ENCODE data around the gene NIPAL3. TPM values are rescaled to one million over a fixed set of nuclear protein-coding genes. Genes with fewer than 3 reads are reported as not detected.

Gene NIPAL3
- total RNA-seq, 1 donor from 2014 or later = 29.3 TPM

- H3K4me3 Mint-ChIP-seq (ENCODE audit: unreplicated experiment) = no peak overlapping the region
- no peaks in the 10 kb centered on the region for H3K27me3 Mint-ChIP-seq (ENCODE audit: low read depth)
- H3K27ac Mint-ChIP-seq (ENCODE audit: unreplicated experiment) = no peak overlapping the region
- H3K36me3 Mint-ChIP-seq (ENCODE audit: low read depth) = peaks cover 5% of the 10 kb centered on the region
- TF ChIP-seq, protein P1, sequence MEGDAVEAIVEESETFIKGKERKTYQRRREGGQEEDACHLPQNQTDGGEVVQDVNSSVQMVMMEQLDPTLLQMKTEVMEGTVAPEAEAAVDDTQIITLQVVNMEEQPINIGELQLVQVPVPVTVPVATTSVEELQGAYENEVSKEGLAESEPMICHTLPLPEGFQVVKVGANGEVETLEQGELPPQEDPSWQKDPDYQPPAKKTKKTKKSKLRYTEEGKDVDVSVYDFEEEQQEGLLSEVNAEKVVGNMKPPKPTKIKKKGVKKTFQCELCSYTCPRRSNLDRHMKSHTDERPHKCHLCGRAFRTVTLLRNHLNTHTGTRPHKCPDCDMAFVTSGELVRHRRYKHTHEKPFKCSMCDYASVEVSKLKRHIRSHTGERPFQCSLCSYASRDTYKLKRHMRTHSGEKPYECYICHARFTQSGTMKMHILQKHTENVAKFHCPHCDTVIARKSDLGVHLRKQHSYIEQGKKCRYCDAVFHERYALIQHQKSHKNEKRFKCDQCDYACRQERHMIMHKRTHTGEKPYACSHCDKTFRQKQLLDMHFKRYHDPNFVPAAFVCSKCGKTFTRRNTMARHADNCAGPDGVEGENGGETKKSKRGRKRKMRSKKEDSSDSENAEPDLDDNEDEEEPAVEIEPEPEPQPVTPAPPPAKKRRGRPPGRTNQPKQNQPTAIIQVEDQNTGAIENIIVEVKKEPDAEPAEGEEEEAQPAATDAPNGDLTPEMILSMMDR (IDR thresholded peaks at IDR 0.05) = no peak
- peaks cover 11% of the 10 kb centered on the region for H3K4me1 Mint-ChIP-seq (ENCODE audit: low read depth)
- no peak for DNase-seq (ENCODE audit: low spot score)
- no peaks in the 10 kb centered on the region for H3K9me3 Mint-ChIP-seq (ENCODE audit: low read depth)
These were observed 41.9 kb upstream of the NIPAL3 start for GRCh38 chr1:24373710-24374109.

- no peaks in the 10 kb centered on the region for H3K9me3 Mint-ChIP-seq (ENCODE audit: low read depth)
- TF ChIP-seq, protein P1 (IDR thresholded peaks at IDR 0.05) = no peak
- no peaks in the 10 kb centered on the region for H3K27me3 Mint-ChIP-seq (ENCODE audit: low read depth)
- DNase-seq (ENCODE audit: low spot score) = no peak
- H3K4me3 Mint-ChIP-seq (ENCODE audit: unreplicated experiment) = no peak overlapping the region
- peaks cover 11% of the 10 kb centered on the region for H3K4me1 Mint-ChIP-seq (ENCODE audit: low read depth)
- H3K36me3 Mint-ChIP-seq (ENCODE audit: low read depth) = peaks cover 5% of the 10 kb centered on the region
- peak overlapping the region; percentile 72 for H3K27ac Mint-ChIP-seq (ENCODE audit: unreplicated experiment)
These were observed 40.5 kb upstream of the NIPAL3 start for GRCh38 chr1:24374891-24375786.

- no peak for DNase-seq (ENCODE audit: low spot score)
- Mint-ChIP-seq H3K9me3 (ENCODE audit: low read depth) (no peaks in the 10 kb centered on the region), H3K4me3 (ENCODE audit: unreplicated experiment) (no peak overlapping the region), H3K27me3 (ENCODE audit: low read depth) (no peaks in the 10 kb centered on the region), H3K27ac (ENCODE audit: unreplicated experiment) (no peak overlapping the region), H3K36me3 (ENCODE audit: low read depth) (peaks cover 5% of the 10 kb centered on the region), H3K4me1 (ENCODE audit: low read depth) (peaks cover 17% of the 10 kb centered on the region)
- TF ChIP-seq, protein P1 (IDR thresholded peaks at IDR 0.05) = no peak
These were observed 35.8 kb upstream of the NIPAL3 start for GRCh38 chr1:24379733-24380315.

DNA sequence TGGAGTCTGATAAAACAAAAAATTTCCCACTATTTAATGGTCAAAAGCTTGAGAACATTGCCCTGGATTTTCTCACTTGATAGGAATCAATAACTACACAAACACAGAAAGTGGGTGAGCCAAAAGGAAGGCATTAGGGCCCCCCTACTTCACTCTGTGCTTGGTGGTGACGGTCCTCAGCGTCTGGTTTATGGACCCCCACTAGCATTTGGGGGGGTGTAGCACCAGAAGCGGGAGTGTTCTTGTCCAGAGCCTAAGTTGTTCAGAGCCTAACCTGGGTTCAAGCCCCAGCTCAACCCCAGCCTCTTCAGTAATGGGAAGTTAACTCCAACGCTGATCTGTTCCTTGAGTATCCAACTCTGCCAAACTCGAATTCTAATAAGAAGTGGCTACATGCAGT, 35.1 kb upstream of the NIPAL3 start:
- Mint-ChIP-seq H3K27me3 (ENCODE audit: low read depth) (no peaks in the 10 kb centered on the region), H3K9me3 (ENCODE audit: low read depth) (no peaks in the 10 kb centered on the region), H3K27ac (ENCODE audit: unreplicated experiment) (no peak overlapping the region), H3K4me3 (ENCODE audit: unreplicated experiment) (no peak overlapping the region), H3K36me3 (ENCODE audit: low read depth) (peaks cover 5% of the 10 kb centered on the region), H3K4me1 (ENCODE audit: low read depth) (peaks cover 15% of the 10 kb centered on the region)
- DNase-seq (ENCODE audit: low spot score) = no peak
- TF ChIP-seq, protein P1 (IDR thresholded peaks at IDR 0.05) = no peak

DNA sequence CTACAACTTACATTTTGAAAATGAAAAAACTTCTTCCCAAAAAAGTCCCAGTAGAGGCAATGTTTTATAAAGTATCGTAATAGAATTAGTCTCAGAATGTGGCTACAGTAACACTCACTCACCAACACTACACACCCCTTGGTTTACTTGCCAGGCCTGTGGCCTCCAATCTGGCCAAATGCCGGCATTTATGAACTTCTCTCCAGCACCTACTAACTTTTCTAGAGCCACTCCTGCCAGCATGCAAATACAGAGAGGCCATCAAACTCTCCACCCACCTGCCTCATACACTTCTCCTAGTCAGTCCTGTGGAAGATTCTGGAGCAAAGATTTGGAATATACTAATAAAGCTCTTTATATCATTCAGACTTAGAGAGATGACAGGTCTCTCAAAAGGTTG, 34.3 kb upstream of the NIPAL3 start:
- TF ChIP-seq, protein P1 (IDR thresholded peaks at IDR 0.05) = no peak
- H3K36me3 Mint-ChIP-seq (ENCODE audit: low read depth) = peaks cover 5% of the 10 kb centered on the region
- peaks cover 17% of the 10 kb centered on the region for H3K4me1 Mint-ChIP-seq (ENCODE audit: low read depth)
- H3K27me3 Mint-ChIP-seq (ENCODE audit: low read depth) = no peaks in the 10 kb centered on the region
- no peak overlapping the region for H3K4me3 Mint-ChIP-seq (ENCODE audit: unreplicated experiment)
- H3K9me3 Mint-ChIP-seq (ENCODE audit: low read depth) = no peaks in the 10 kb centered on the region
- H3K27ac Mint-ChIP-seq (ENCODE audit: unreplicated experiment) = no peak overlapping the region
- no peak for DNase-seq (ENCODE audit: low spot score)

All from chondrocyte (in vitro differentiated cells).